ENCODE measurements around the gene GDNF.
A peak's percentile ranks its signal among the peaks of the same experiment; 100 is the strongest.

The GDNF gene

GRCh38 chr5:37841203-37841602 is 1.4 kb upstream of the GDNF start:
- Histone ChIP-seq H3K4me3 (ENCODE audit: low read depth, low read length) (no peak overlapping the region), H3K9me3 (ENCODE audit: control insufficient read depth, insufficient read depth, low read depth, low read length) (no peaks in the 10 kb centered on the region), H3K27ac (ENCODE audit: extremely low read depth, low read depth, low read length) (peak overlapping the region; percentile 78; the same call in 1 of the 2 replicates), H3K4me1 (ENCODE audit: control insufficient read depth, insufficient read depth, low read length) (peaks cover 19% of the 10 kb centered on the region), H3K36me3 (ENCODE audit: control insufficient read depth in 2 of 2, insufficient read depth in 1 of 2, low read length in 2 of 2) (no peaks in the 10 kb centered on the region)
- CTCF ChIA-PET: interaction anchor here (0.5 to 1.8 kb wide), 5 partner anchors 118 to 1457 kb away, joined by 3 to 5 read pairs (median 4); no protein-coding TSS in a partner anchor
- TF ChIP-seq SP7 (tag by site-specific recombination; IDR thresholded peaks at IDR 0.05) (peak; percentile 75), EGR2 (tag by site-specific recombination; IDR thresholded peaks at IDR 0.05; ENCODE audit: low read depth) (0 out of 2 replicates have a peak, but pooled peaks have one; percentile 26), ZFHX2 (tag by site-specific recombination; conservative IDR thresholded peaks at IDR 0.05) (peak; percentile 34), PRDM10 (tag by site-specific recombination; IDR thresholded peaks at IDR 0.05) (peak; percentile 36; the same call in 1 of the 2 replicates), ZNF692 (tag by site-specific recombination; IDR thresholded peaks at IDR 0.05) (peak; percentile 86), ZNF394 (tag by site-specific recombination; IDR thresholded peaks at IDR 0.05; ENCODE audit: borderline replicate concordance) (peak; percentile 28; the same call in 1 of the 2 replicates), ZNF37A (tag by site-specific recombination; IDR thresholded peaks at IDR 0.05) (no peak), ZNF366 (tag by site-specific recombination; conservative IDR thresholded peaks at IDR 0.05) (peak; percentile 36; the same call in 1 of the 2 replicates), WT1 (tag by site-specific recombination; IDR thresholded peaks at IDR 0.05) (peak; percentile 88), ZSCAN16 (tag by site-specific recombination; IDR thresholded peaks at IDR 0.05) (peak; percentile 92), ZNF398 (tag by site-specific recombination; IDR thresholded peaks at IDR 0.05) (peak; percentile 61; the same call in 1 of the 2 replicates), ZNF19 (tag by site-specific recombination; IDR thresholded peaks at IDR 0.05; ENCODE audit: low read depth) (no peak), ZFP69B (tag by site-specific recombination; IDR thresholded peaks at IDR 0.05) (peak; percentile 87), PRDM1 (tag by site-specific recombination; IDR thresholded peaks at IDR 0.05) (0 out of 2 replicates have a peak, but pooled peaks have one; percentile 31), ZBTB8A (tag by site-specific recombination; IDR thresholded peaks at IDR 0.05) (no peak), ZNF660 (tag by site-specific recombination; IDR thresholded peaks at IDR 0.05) (no peak), ZNF677 (tag by site-specific recombination; IDR thresholded peaks at IDR 0.05) (no peak), ZEB2 (tag by site-specific recombination; IDR thresholded peaks at IDR 0.05) (0 out of 2 replicates have a peak, but pooled peaks have one; percentile 7), ZNF248 (tag by site-specific recombination; IDR thresholded peaks at IDR 0.05) (no peak), PATZ1 (tag by site-specific recombination; IDR thresholded peaks at IDR 0.05) (0 out of 2 replicates have a peak, but pooled peaks have one; percentile 38), OSR2 (tag by site-specific recombination; IDR thresholded peaks at IDR 0.05) (peak; percentile 89), ZNF530 (tag by site-specific recombination; IDR thresholded peaks at IDR 0.05; ENCODE audit: low read depth) (no peak), ZBTB48 (tag by site-specific recombination; IDR thresholded peaks at IDR 0.05) (peak; percentile 31; the same call in 1 of the 2 replicates), ZNF571 (tag by site-specific recombination; IDR thresholded peaks at IDR 0.05) (no peak), ZBTB20 (tag by site-specific recombination; IDR thresholded peaks at IDR 0.05) (peak; percentile 66), SP3 (tag by site-specific recombination; IDR thresholded peaks at IDR 0.05) (no peak), ZNF221 (tag by site-specific recombination; IDR thresholded peaks at IDR 0.05; ENCODE audit: borderline replicate concordance) (no peak)
- POLR2A ChIA-PET: no interaction called here

Measured in HEK293 (cell line).